ENCODE results near the gene GPRASP1.

DNA sequence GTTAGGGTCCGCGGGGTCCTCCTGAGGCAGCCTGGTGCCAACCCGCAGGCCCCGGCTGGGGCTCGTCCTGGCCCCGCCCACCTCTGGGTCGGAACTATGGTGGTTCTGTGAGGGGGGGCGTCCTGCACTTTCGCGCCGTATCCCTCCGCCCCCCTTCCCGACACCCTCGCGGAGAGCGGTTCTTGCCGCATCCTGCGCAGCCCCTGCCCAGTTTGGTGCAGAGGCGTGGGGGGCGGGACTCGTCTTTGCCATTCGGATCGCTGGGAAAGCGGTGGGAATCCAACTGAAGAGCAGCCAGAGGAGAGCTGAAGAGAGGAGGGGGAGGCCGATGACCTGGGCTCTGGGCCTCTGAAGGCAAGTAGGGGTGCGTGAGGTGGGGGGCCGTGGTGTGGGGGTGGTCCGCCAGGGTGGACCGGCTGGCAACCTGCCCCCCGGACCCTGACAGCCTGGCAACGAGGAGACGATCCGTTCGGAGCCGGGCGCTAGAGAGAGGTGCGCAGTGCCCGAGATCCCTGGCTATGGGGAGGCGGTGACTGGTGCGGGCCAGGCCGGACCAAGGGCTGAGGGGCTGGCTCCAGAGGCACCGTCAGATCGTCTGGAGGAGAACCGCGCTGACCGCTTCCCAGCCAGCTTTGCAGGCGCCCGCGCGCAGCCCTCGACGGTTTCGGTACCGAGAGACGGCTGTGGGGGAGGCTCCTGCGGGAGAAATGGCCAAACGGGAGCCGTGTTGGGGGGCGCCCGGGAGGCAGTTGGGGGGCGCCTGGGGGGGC is at the start of gene GPRASP1:
- TF ChIP-seq FOXM1 (IDR thresholded peaks at IDR 0.05; ENCODE audit: low read depth, low read length) (no peak), CREM (IDR thresholded peaks at IDR 0.05; ENCODE audit: low read depth) (no peak), CTCF (IDR thresholded peaks at IDR 0.05 in 2 of 3, conservative IDR thresholded peaks at IDR 0.05 in 1 of 3; ENCODE audit: control insufficient read depth in 2 of 3, extremely low read depth in 1 of 3, insufficient read depth in 1 of 3, low read depth in 3 of 3, low read length in 3 of 3) (no peak), SMAD1 (IDR thresholded peaks at IDR 0.05; ENCODE audit: low read depth, partially characterized antibody) (no peak), EP300 (IDR thresholded peaks at IDR 0.05; ENCODE audit: borderline replicate concordance in 1 of 2, control insufficient read depth in 1 of 2, low read depth in 2 of 2, low read length in 2 of 2) (no peak), SIN3A (IDR thresholded peaks at IDR 0.05; ENCODE audit: low read depth, low read length) (no peak)
